SU-DHL-6 (cell line): Measurements from ENCODE around the gene FTCD.

Source experiments
- CTCF ChIP-seq: fragments of 200-600 bp; sonication (generic); IDR thresholded peaks from one replicate; pipeline ENCODE4 v1.5.1; 2017; ENCODE audit warnings: antibody characterized with exemption, mild to moderate bottlenecking, low read length, moderate library complexity; ENCODE audit not compliant: insufficient read depth, poor library complexity, severe bottlenecking
- EZH2phosphoT487 ChIP-seq: fragments of 200-600 bp; sonication (generic), shearing (Covaris generic); conservative IDR thresholded peaks from 2 replicates; pipeline ENCODE4 v1.6.1; 2018; ENCODE audit warnings: mild to moderate bottlenecking, antibody characterized with exemption, low read length, moderate library complexity, mixed read lengths

GRCh38 chr21:46131588-46131837 lies 23.9 kb downstream of the FTCD start:
- no peak for TF ChIP-seq CTCF
- TF ChIP-seq EZH2phosphoT487: no peak
